T-helper 2 cell treated with Interferon-gamma antibody and Interleukin-4, amounts not matched to agents 5 μg/mL and 100 μg/mL, for 36 hours (primary cell): ENCODE results near the gene CSRP1.
"Not testable (repeated sequence)": the region's sequence is repeated elsewhere in the genome, so short reads cannot be mapped to it uniquely, and the experiment has no call there.

Experiments used
- DNase-seq: peaks from one replicate; pipeline ENCODE4 v3.0.0; 2021; ENCODE audit warnings: low spot score
- H3K27ac Mint-ChIP-seq: one replicate; pipeline ENCODE4 v1.8.0; 2021; ENCODE audit warnings: mild to moderate bottlenecking, mixed read lengths
- H3K27me3 Mint-ChIP-seq: one replicate; pipeline ENCODE4 v1.8.0; 2021; ENCODE audit warnings: low read depth, mixed read lengths
- H3K36me3 Mint-ChIP-seq: one replicate; pipeline ENCODE4 v1.8.0; 2021; ENCODE audit warnings: low read depth, mixed read lengths
- H3K4me1 Mint-ChIP-seq: one replicate; pipeline ENCODE4 v1.8.0; 2021; ENCODE audit warnings: low read depth, mixed read lengths
- H3K4me3 Mint-ChIP-seq: one replicate; pipeline ENCODE4 v1.8.0; 2022; ENCODE audit warnings: mild to moderate bottlenecking, moderate library complexity, mixed read lengths
- H3K9me3 Mint-ChIP-seq: one replicate; pipeline ENCODE4 v1.8.0; 2021; ENCODE audit warnings: mixed read lengths

The CSRP1 gene

GRCh38 chr1:201501812-201502510 lies 5.0 kb downstream of the CSRP1 start:
- peaks cover 29% of the 10 kb centered on the region for H3K4me1 Mint-ChIP-seq
- H3K27me3 Mint-ChIP-seq: no peaks in the 10 kb centered on the region
- no peak overlapping the region for H3K4me3 Mint-ChIP-seq
- no peak for DNase-seq
- H3K27ac Mint-ChIP-seq: no peak overlapping the region
- H3K9me3 Mint-ChIP-seq: no peaks in the 10 kb centered on the region
- peaks cover 10% of the 10 kb centered on the region for H3K36me3 Mint-ChIP-seq

- Mint-ChIP-seq H3K36me3 (peaks cover 10% of the 10 kb centered on the region), H3K27me3 (no peaks in the 10 kb centered on the region), H3K4me3 (no peak overlapping the region), H3K4me1 (peaks cover 26% of the 10 kb centered on the region), H3K27ac (no peak overlapping the region), H3K9me3 (no peaks in the 10 kb centered on the region)
- no peak for DNase-seq
Measured at GRCh38 chr1:201501144-201501543, 5.8 kb downstream of the CSRP1 start.

GRCh38 chr1:201500670-201501120 lies 6.2 kb downstream of the CSRP1 start:
- Mint-ChIP-seq H3K4me3 (no peak overlapping the region), H3K9me3 (no peaks in the 10 kb centered on the region), H3K4me1 (peaks cover 21% of the 10 kb centered on the region), H3K36me3 (peaks cover 13% of the 10 kb centered on the region), H3K27me3 (no peaks in the 10 kb centered on the region), H3K27ac (no peak overlapping the region)
- no peak for DNase-seq

- H3K27me3 Mint-ChIP-seq: no peaks in the 10 kb centered on the region
- no peak overlapping the region for H3K4me3 Mint-ChIP-seq
- H3K36me3 Mint-ChIP-seq: peaks cover 11% of the 10 kb centered on the region
- H3K4me1 Mint-ChIP-seq: peaks cover 14% of the 10 kb centered on the region
- no peaks in the 10 kb centered on the region for H3K9me3 Mint-ChIP-seq
- no peak for DNase-seq
- H3K27ac Mint-ChIP-seq: no peak overlapping the region
Measured at GRCh38 chr1:201499795-201500669, 6.9 kb downstream of the CSRP1 start.

GRCh38 chr1:201499191-201499590 lies 7.7 kb downstream of the CSRP1 start:
- Mint-ChIP-seq H3K9me3 (no peaks in the 10 kb centered on the region), H3K4me3 (no peak overlapping the region), H3K27me3 (no peaks in the 10 kb centered on the region), H3K4me1 (peaks cover 14% of the 10 kb centered on the region), H3K27ac (no peak overlapping the region), H3K36me3 (peaks cover 18% of the 10 kb centered on the region)
- no peak for DNase-seq

- DNase-seq: no peak
- Mint-ChIP-seq H3K4me1 (peaks cover 10% of the 10 kb centered on the region), H3K36me3 (peaks cover 22% of the 10 kb centered on the region), H3K4me3 (no peak overlapping the region), H3K27me3 (no peaks in the 10 kb centered on the region), H3K27ac (no peak overlapping the region), H3K9me3 (no peaks in the 10 kb centered on the region)
Measured at GRCh38 chr1:201498621-201499020, 8.3 kb downstream of the CSRP1 start.

GRCh38 chr1:201497935-201498509 lies 8.9 kb downstream of the CSRP1 start:
- H3K27me3 Mint-ChIP-seq: no peaks in the 10 kb centered on the region

GRCh38 chr1:201496296-201496690 lies 10.6 kb downstream of the CSRP1 start:
- Mint-ChIP-seq H3K4me1 (no peaks in the 10 kb centered on the region), H3K4me3 (no peak overlapping the region), H3K27me3 (no peaks in the 10 kb centered on the region), H3K27ac (no peak overlapping the region), H3K9me3 (no peaks in the 10 kb centered on the region), H3K36me3 (peaks cover 29% of the 10 kb centered on the region)
- DNase-seq: no peak

More at GRCh38 chr1:201497935-201498509, 8.9 kb downstream of the CSRP1 start:
- H3K4me3 Mint-ChIP-seq: no peak overlapping the region
- H3K36me3 Mint-ChIP-seq: peaks cover 28% of the 10 kb centered on the region
- peaks cover 7% of the 10 kb centered on the region for H3K4me1 Mint-ChIP-seq
- no peak for DNase-seq
- no peak overlapping the region for H3K27ac Mint-ChIP-seq
- no peaks in the 10 kb centered on the region for H3K9me3 Mint-ChIP-seq

GRCh38 chr1:201495551-201496295 lies 11.2 kb downstream of the CSRP1 start:
- Mint-ChIP-seq H3K27me3 (no peaks in the 10 kb centered on the region), H3K27ac (no peak overlapping the region), H3K36me3 (peaks cover 29% of the 10 kb centered on the region), H3K4me3 (no peak overlapping the region), H3K4me1 (no peaks in the 10 kb centered on the region), H3K9me3 (no peaks in the 10 kb centered on the region)
- no peak for DNase-seq

GRCh38 chr1:201493757-201494617 lies 12.9 kb downstream of the CSRP1 start:
- H3K36me3 Mint-ChIP-seq: peaks cover 35% of the 10 kb centered on the region
- no peaks in the 10 kb centered on the region for H3K9me3 Mint-ChIP-seq
- H3K4me3 Mint-ChIP-seq: no peak overlapping the region
- H3K4me1 Mint-ChIP-seq: no peaks in the 10 kb centered on the region
- no peaks in the 10 kb centered on the region for H3K27me3 Mint-ChIP-seq
- peak overlapping the region; percentile 31 for H3K27ac Mint-ChIP-seq
- DNase-seq: no peak

GRCh38 chr1:201493026-201493656 lies 13.8 kb downstream of the CSRP1 start:
- DNase-seq: not testable (repeated sequence)
- H3K36me3 Mint-ChIP-seq: peaks cover 43% of the 10 kb centered on the region

GRCh38 chr1:201491896-201492511 lies 14.9 kb downstream of the CSRP1 start:
- no peaks in the 10 kb centered on the region for H3K9me3 Mint-ChIP-seq
- H3K36me3 Mint-ChIP-seq: peaks cover 40% of the 10 kb centered on the region
- H3K4me1 Mint-ChIP-seq: no peaks in the 10 kb centered on the region
- H3K27ac Mint-ChIP-seq: no peak overlapping the region
- no peak overlapping the region for H3K4me3 Mint-ChIP-seq
- no peak for DNase-seq
- no peaks in the 10 kb centered on the region for H3K27me3 Mint-ChIP-seq

More at GRCh38 chr1:201493026-201493656, 13.8 kb downstream of the CSRP1 start:
- H3K27ac Mint-ChIP-seq: peak overlapping the region; percentile 17
- H3K4me3 Mint-ChIP-seq, H3K9me3 Mint-ChIP-seq, H3K4me1 Mint-ChIP-seq, H3K27me3 Mint-ChIP-seq: not testable (repeated sequence)
